Activated naive CD4-positive, alpha-beta T cell treated with anti-CD3 and anti-CD28 coated beads for 36 hours (primary cell): Measurements from ENCODE around the gene SEMA3A. TPM values are rescaled to one million over a fixed set of nuclear protein-coding genes. Genes with fewer than 3 reads are reported as not detected.
"Not testable (repeated sequence)": the region's sequence is repeated elsewhere in the genome, so short reads cannot be mapped to it uniquely, and the experiment has no call there.

Source experiments
- CTCF ChIA-PET: fragments of 350-600 bp; sonication (Branson Sonifier 250); formaldehyde crosslinking; loops from one replicate; lab custom pipeline; 2021; ENCODE audit warnings: antibody characterized with exemption; lab: Charles Lee
- DNase-seq: peaks from one replicate; pipeline ENCODE4 v3.0.0-alpha.2; 2020
- H3K27ac Mint-ChIP-seq: one replicate; pipeline ENCODE4 v1.8.0; 2021; ENCODE audit warnings: mild to moderate bottlenecking, mixed read lengths
- H3K27me3 Mint-ChIP-seq: one replicate; pipeline ENCODE4 v1.8.0; 2021; ENCODE audit warnings: low read depth, mixed read lengths
- H3K36me3 Mint-ChIP-seq: one replicate; pipeline ENCODE4 v1.8.0; 2021; ENCODE audit warnings: low read depth, mixed read lengths
- H3K4me1 Mint-ChIP-seq: one replicate; pipeline ENCODE4 v1.8.0; 2021; ENCODE audit warnings: low read depth, mixed read lengths
- H3K4me3 Mint-ChIP-seq: one replicate; pipeline ENCODE4 v1.8.0; 2021; ENCODE audit warnings: mild to moderate bottlenecking, moderate library complexity, mixed read lengths
- H3K9me3 Mint-ChIP-seq: one replicate; pipeline ENCODE4 v1.8.0; 2021; ENCODE audit warnings: mixed read lengths
- intact Hi-C: fragments of 100-400 bp; cut with micrococcal nuclease; formaldehyde crosslinking; loops from one replicate; pipeline ENCODE4 v1.15.1; 2023
- total RNA-seq, 2 experiments: library from RNA; stranded (reverse); gene quantifications; one replicate each; pipeline ENCODE4 v1.2.3, GENCODE V29; 2021

SEMA3A gene
- total RNA-seq, 2 experiments from 2014 or later = 2.7 to 3.0 TPM

GRCh38 chr7:84216472-84216871, 21.9 kb upstream of the SEMA3A start:
- Mint-ChIP-seq H3K27me3 (no peaks in the 10 kb centered on the region), H3K27ac (no peak overlapping the region), H3K36me3 (no peaks in the 10 kb centered on the region), H3K4me1 (no peaks in the 10 kb centered on the region), H3K4me3 (no peak overlapping the region), H3K9me3 (no peaks in the 10 kb centered on the region)
- no peak for DNase-seq
- intact Hi-C loops = no loop called here
- CTCF ChIA-PET = no interaction called here

DNA sequence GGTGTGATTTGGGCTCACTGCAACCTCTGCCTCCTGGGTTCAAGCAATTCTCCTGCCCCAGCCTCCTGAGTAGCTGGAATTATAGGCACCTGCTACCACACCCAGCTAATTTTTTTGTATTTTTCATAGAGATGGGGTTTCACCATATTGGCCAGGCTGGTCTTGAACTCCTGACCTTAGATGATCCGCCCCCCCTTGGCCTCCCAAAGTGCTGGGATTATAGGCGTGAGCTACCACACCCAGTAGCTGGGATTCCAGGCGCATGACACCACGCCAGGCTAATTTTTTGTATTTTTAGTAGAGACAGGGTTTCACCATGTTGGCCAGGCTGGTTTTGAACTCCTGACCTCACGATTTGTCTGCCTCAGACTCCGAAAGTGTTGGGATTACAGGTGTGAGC, 20.2 kb upstream of the SEMA3A start:
- H3K27ac Mint-ChIP-seq, DNase-seq, H3K4me3 Mint-ChIP-seq, H3K9me3 Mint-ChIP-seq, H3K36me3 Mint-ChIP-seq, H3K27me3 Mint-ChIP-seq, H3K4me1 Mint-ChIP-seq, intact Hi-C loops: not testable (repeated sequence)
- CTCF ChIA-PET = interaction anchor here (1.0 kb wide), 1 partner anchor 47 kb away, joined by 3 read pairs; no protein-coding TSS in a partner anchor

DNA sequence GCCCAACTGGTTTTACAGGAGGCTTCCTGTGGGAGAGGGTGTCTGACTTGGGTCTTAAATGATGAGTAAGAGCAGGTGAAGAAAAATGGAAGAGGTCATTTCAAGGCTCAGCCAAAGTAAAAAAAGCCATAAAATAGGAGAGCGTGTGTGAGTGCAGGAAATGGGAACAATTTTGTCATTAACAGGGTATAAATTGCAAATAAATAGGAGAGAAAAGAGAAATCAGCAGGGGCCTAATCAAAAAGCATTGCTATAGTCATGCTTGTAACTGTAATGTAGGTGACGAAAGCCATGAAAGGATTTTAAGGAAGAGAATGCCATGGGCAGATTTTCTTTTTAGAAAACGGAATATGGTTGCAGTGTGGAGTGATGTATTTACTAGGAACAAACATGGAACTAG, 15.7 kb upstream of the SEMA3A start:
- Mint-ChIP-seq H3K27ac (no peak overlapping the region), H3K27me3 (no peaks in the 10 kb centered on the region), H3K4me1 (no peaks in the 10 kb centered on the region), H3K36me3 (no peaks in the 10 kb centered on the region), H3K4me3 (no peak overlapping the region), H3K9me3 (no peaks in the 10 kb centered on the region)
- intact Hi-C loops = no loop called here
- CTCF ChIA-PET = no interaction called here
- DNase-seq = no peak

DNA sequence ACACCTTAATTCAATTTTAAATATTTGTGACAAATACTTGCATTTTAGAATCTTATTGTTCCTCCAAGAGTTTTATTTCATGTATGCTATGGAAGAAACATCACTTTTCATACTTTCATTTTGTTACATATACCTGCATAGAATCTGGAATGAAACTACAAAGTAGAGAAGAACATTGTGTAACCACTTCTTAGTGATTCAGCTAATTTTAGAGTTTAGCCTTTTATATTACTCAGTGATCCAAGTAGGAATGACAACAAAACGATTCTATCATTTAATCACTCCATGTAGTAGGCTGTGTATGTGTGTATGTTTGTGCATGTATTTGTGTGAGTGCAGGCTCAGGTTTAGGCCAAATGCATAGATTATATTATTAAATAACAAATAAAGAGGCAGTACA, 14.4 kb upstream of the SEMA3A start:
- Mint-ChIP-seq H3K27ac (no peak overlapping the region), H3K9me3 (no peaks in the 10 kb centered on the region), H3K4me1 (no peaks in the 10 kb centered on the region), H3K4me3 (no peak overlapping the region), H3K27me3 (no peaks in the 10 kb centered on the region), H3K36me3 (no peaks in the 10 kb centered on the region)
- CTCF ChIA-PET = no interaction called here
- no peak for DNase-seq
- intact Hi-C loops = no loop called here

DNA sequence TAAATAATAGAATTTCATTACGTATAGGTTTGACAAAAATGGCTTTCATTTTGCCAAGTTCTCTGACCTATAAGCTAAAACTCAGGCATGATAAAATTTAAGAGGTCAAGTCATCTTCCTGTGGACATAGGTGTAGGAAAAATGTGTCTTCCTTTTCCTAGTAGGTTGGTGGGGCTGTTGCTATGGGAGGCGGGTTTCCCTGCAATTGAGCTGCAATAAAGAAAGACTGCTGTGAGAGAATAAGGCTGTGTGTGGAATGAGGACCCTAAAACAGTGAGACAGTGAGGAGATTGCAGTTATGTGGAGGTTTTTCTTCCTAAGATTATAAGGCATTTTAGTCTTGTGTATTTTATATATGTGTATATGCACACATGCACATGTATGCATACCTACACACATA, 13.0 kb upstream of the SEMA3A start:
- Mint-ChIP-seq H3K4me3 (no peak overlapping the region), H3K4me1 (no peaks in the 10 kb centered on the region), H3K9me3 (no peaks in the 10 kb centered on the region), H3K27ac (no peak overlapping the region), H3K36me3 (no peaks in the 10 kb centered on the region), H3K27me3 (no peaks in the 10 kb centered on the region)
- no peak for DNase-seq
- CTCF ChIA-PET = no interaction called here
- intact Hi-C loops = no loop called here

DNA sequence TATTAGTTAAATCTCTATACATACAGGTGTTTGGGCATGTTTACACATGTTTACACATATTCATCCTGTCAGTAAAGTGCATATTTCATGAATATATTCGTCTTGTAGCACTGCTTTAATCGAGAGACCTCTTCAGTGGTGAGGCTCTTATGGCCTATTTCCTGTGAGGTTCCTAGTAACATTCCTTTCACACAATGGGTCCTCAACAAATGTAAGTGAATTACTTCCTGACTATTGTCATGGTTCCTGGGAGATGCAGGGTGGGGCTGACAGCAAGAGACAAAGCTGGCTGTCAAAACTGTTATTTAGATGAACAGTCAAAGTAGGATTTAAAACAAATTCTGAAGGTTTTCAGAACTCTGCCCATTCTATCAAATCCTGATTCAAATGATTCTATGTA, 12.4 kb upstream of the SEMA3A start:
- no peak for DNase-seq
- H3K36me3 Mint-ChIP-seq = no peaks in the 10 kb centered on the region
- no peaks in the 10 kb centered on the region for H3K9me3 Mint-ChIP-seq
- CTCF ChIA-PET = no interaction called here
- intact Hi-C loops = no loop called here
- H3K4me3 Mint-ChIP-seq = no peak overlapping the region
- H3K27ac Mint-ChIP-seq = no peak overlapping the region
- H3K27me3 Mint-ChIP-seq = no peaks in the 10 kb centered on the region
- no peaks in the 10 kb centered on the region for H3K4me1 Mint-ChIP-seq

DNA sequence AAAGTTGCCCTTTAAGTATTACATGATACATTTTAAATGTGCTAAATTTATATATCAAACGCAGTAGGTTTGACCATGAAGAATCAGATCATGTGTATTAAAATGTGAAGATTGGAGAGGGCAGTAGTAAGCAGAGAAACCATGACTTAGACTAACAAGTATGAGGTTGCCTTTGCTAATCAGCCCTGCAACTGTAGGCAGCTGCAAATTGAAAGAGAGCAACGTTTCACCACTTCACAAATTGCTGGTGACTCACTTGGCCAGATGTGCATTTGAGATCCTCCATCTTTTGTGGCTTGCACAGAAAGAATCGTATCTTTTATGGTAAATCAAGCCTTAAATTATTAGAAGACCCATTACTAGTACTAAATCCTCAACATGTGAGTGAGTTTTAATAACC, 10.1 kb upstream of the SEMA3A start:
- CTCF ChIA-PET = no interaction called here
- peaks cover 4% of the 10 kb centered on the region for H3K4me1 Mint-ChIP-seq
- H3K9me3 Mint-ChIP-seq = no peaks in the 10 kb centered on the region
- H3K27me3 Mint-ChIP-seq = no peaks in the 10 kb centered on the region
- H3K4me3 Mint-ChIP-seq = no peak overlapping the region
- no peaks in the 10 kb centered on the region for H3K36me3 Mint-ChIP-seq
- no peak overlapping the region for H3K27ac Mint-ChIP-seq
- no peak for DNase-seq
- intact Hi-C loops = no loop called here

DNA sequence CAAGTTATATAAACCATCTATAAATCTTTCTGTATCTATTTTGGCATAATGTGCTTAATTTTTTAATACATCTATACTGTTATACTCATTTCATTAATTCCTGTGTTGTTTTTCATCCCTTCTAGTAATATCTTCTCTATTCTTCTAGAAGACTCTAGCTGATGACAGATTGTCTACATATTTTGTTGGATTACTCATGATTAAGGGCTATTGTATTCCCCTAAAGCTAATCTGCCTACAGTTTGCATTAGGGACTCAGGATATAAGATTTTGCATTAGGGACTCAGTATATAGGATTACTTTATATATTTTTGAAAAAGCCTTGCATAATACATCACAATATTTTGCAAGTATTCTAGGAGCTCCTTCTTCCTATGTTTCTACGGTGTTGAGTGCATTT, 8.3 kb upstream of the SEMA3A start:
- Mint-ChIP-seq H3K27me3 (no peaks in the 10 kb centered on the region), H3K9me3 (no peaks in the 10 kb centered on the region), H3K27ac (no peak overlapping the region), H3K4me3 (no peak overlapping the region), H3K36me3 (no peaks in the 10 kb centered on the region), H3K4me1 (peaks cover 9% of the 10 kb centered on the region)
- CTCF ChIA-PET = interaction anchor here (0.7 kb wide), 1 partner anchor 17 kb away, joined by 3 read pairs; no protein-coding TSS in a partner anchor
- intact Hi-C loops = no loop called here
- DNase-seq = no peak

- Mint-ChIP-seq H3K4me1 (peaks cover 14% of the 10 kb centered on the region), H3K9me3 (no peaks in the 10 kb centered on the region)
- intact Hi-C loops = no loop called here
Observed at GRCh38 chr7:84200859-84201258, 6.3 kb upstream of the SEMA3A start.

DNA sequence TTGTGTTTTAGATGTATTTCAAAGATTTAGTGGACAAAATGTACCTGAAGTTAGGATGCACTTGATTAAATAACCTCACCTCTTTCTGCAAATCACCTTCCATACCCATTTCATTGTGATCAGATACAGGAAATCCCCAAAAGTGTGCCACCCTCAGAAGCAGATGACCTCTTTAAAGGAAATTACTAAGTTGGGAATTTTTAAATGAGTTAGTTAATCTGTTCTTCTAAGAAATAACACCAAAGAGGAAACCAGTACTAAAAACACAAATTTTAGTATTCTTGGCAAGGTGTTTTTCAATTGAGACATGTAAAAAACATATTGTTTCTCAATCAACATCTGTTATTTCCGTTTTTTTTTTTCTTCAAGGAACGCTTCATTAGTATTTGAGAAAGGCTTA, 4.6 kb upstream of the SEMA3A start:
- DNase-seq = no peak
- Mint-ChIP-seq H3K27me3 (peaks cover 2% of the 10 kb centered on the region), H3K4me1 (peaks cover 27% of the 10 kb centered on the region), H3K36me3 (no peaks in the 10 kb centered on the region), H3K4me3 (no peak overlapping the region), H3K9me3 (no peaks in the 10 kb centered on the region), H3K27ac (no peak overlapping the region)
- CTCF ChIA-PET = no interaction called here
- intact Hi-C loops = no loop called here

More at GRCh38 chr7:84200859-84201258, 6.3 kb upstream of the SEMA3A start:
- no peak overlapping the region for H3K4me3 Mint-ChIP-seq
- no peak for DNase-seq
- no peaks in the 10 kb centered on the region for H3K27me3 Mint-ChIP-seq
- no peaks in the 10 kb centered on the region for H3K36me3 Mint-ChIP-seq
- CTCF ChIA-PET = interaction anchor here (0.6 kb wide), 1 partner anchor 437 kb away, joined by 4 read pairs; no protein-coding TSS in a partner anchor
- no peak overlapping the region for H3K27ac Mint-ChIP-seq

- no peak for DNase-seq
- CTCF ChIA-PET = interaction anchor here (0.7 kb wide), 1 partner anchor 17 kb away, joined by 4 read pairs; no protein-coding TSS in a partner anchor
- Mint-ChIP-seq H3K4me3 (peak overlapping the region; percentile 12), H3K9me3 (no peaks in the 10 kb centered on the region), H3K27ac (no peak overlapping the region), H3K36me3 (no peaks in the 10 kb centered on the region), H3K27me3 (peaks cover 2% of the 10 kb centered on the region), H3K4me1 (peaks cover 35% of the 10 kb centered on the region)
- intact Hi-C loops = no loop called here
Observed at GRCh38 chr7:84196084-84196503, 1.5 kb upstream of the SEMA3A start.

DNA sequence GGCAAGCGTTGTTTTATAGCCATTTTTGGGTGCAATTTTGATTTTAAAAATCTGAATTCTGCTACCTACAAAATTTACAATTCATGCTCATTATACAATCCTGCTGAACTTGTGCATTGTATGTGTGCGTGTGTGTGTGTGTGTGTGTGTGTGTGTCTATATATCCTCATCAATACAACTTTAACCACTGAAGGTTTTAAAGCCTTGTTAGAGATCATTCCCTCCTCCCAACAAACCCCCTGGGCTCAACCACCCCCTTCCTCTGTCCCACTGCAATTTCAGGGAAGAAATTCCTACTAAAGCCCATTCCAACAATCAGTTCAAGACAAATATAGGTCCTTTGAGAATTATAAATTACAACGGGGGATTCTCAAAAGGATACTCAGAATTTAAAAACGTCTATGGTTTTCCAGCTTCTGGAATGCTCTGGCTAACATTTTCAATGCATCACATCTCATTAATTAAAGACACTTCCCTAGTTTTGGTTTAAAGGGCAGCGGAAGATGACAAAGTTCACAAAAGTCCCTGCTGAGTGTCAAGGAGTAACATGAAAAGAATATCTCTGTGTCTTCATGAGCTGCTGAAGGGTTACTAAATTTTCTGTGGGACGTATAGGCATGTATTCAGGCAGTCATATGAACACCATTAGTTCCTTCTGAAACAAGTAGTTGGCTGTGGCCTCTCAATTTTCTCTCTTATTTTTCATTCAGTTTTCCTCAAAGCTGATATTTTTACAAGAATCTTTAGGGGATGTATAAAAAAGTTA, 889 bp upstream of the SEMA3A start:
- intact Hi-C loops = loop anchor here (2.0 kb wide), 1 partner anchor 103 kb away; no protein-coding TSS in a partner anchor
- peaks cover 2% of the 10 kb centered on the region for H3K27me3 Mint-ChIP-seq
- H3K36me3 Mint-ChIP-seq = no peaks in the 10 kb centered on the region
- no peaks in the 10 kb centered on the region for H3K9me3 Mint-ChIP-seq
- no peak overlapping the region for H3K27ac Mint-ChIP-seq
- H3K4me1 Mint-ChIP-seq = peaks cover 35% of the 10 kb centered on the region
- peak overlapping the region; percentile 90 for H3K4me3 Mint-ChIP-seq
- CTCF ChIA-PET = interaction anchor here (0.7 to 1.4 kb wide), 3 partner anchors 17 to 148 kb away, joined by 3 to 4 read pairs (median 4); no protein-coding TSS in a partner anchor
- no peak for DNase-seq

DNA sequence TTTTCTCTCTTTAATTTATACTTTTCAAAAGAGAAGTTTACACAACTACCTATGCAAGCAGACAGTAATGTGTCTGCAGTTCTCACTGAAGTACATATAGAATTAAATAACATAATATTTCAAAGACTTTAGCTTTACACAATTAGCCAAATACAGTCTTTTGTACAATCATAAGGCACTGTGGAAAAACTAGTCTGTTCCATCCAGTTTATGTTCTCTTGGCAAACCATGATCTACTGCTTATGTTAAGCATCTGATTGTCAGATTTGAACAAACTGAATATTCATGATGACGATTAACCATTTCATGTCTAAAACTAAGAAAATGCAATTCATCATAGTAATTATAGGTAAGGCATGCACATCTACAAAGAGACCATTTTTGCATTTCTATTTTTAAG, 842 bp downstream of the SEMA3A start:
- peaks cover 30% of the 10 kb centered on the region for H3K4me1 Mint-ChIP-seq
- H3K4me3 Mint-ChIP-seq = no peak overlapping the region
- no peak overlapping the region for H3K27ac Mint-ChIP-seq
- CTCF ChIA-PET = interaction anchor here (0.8 to 0.9 kb wide), 2 partner anchors 216 to 774 kb away, joined by 4 read pairs; no protein-coding TSS in a partner anchor
- no peaks in the 10 kb centered on the region for H3K9me3 Mint-ChIP-seq
- no peaks in the 10 kb centered on the region for H3K36me3 Mint-ChIP-seq
- intact Hi-C loops = loop anchor here (1.0 to 5.0 kb wide), 3 partner anchors 101 to 829 kb away; no protein-coding TSS in a partner anchor
- no peak for DNase-seq
- H3K27me3 Mint-ChIP-seq = peaks cover 2% of the 10 kb centered on the region
